Activated naive CD4-positive, alpha-beta T cell (primary cell): ENCODE measurements around the gene VPS29.

ENCODE experiments used
- DNase-seq, 4 experiments: peaks; one replicate each; lab custom pipeline; 2025; lab: John Stamatoyannopoulos, UW

VPS29 gene

DNA sequence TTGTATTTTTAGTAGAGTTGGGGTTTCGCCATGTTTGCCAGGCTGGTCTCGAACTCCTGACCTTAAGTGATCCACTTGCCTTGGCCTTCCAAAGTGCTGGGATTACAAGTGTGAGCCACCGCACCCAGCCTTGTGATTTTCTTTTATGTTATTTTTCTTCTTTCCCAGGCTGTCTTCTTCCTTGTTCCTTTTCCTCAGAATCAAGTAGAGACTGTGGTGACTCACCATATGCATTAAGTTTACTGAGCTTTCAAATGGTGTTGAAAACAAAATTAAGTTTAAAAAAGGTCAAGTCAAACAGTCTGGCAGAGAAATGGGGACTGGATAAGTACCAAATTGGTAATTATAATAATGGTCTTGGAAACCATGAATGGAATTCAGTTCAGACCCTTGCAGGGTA, 57.5 kb downstream of the VPS29 start:
- no peak for DNase-seq
